HS-5 (cell line): ENCODE measurements around the gene LRRC1.

Source experiments
- DNase-seq: peaks from one replicate; pipeline ENCODE4 v3.0.0-alpha.2; 2012; ENCODE audit warnings: low read depth

The LRRC1 gene

GRCh38 chr6:53888931-53889330, 94.1 kb downstream of the LRRC1 start:
- peak; percentile 11 for DNase-seq

- DNase-seq = no peak
Observed at GRCh38 chr6:53889365-53889764, 94.6 kb downstream of the LRRC1 start.

- no peak for DNase-seq
Observed at GRCh38 chr6:53892707-53893106, 97.9 kb downstream of the LRRC1 start.

GRCh38 chr6:53894091-53894490, 99.3 kb downstream of the LRRC1 start:
- peak; percentile 5 for DNase-seq

GRCh38 chr6:53896196-53896595, 101.4 kb downstream of the LRRC1 start:
- DNase-seq = peak; percentile 3

- DNase-seq = no peak
Observed at GRCh38 chr6:53898026-53898795, 103.4 kb downstream of the LRRC1 start.

DNA sequence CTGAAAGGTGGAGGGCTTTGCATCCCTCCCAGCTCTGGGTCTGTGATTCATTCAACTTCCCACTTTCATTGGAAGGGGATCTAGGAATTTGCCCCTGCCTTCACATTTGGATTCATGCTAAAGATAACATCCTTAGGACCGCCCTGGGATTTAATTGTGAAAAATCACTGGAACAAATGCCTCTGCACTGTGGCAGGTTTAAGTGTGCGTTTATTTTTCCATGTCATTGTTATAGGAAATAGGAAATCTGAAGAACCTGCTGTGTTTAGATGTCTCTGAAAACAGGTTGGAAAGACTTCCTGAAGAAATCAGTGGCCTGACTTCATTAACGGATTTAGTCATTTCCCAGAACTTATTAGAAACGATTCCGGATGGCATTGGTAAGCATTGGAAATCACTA, 104.7 kb downstream of the LRRC1 start:
- no peak for DNase-seq

GRCh38 chr6:53903357-53903756, 108.6 kb downstream of the LRRC1 start:
- DNase-seq = no peak

GRCh38 chr6:53906103-53906502, 111.3 kb downstream of the LRRC1 start:
- no peak for DNase-seq

DNA sequence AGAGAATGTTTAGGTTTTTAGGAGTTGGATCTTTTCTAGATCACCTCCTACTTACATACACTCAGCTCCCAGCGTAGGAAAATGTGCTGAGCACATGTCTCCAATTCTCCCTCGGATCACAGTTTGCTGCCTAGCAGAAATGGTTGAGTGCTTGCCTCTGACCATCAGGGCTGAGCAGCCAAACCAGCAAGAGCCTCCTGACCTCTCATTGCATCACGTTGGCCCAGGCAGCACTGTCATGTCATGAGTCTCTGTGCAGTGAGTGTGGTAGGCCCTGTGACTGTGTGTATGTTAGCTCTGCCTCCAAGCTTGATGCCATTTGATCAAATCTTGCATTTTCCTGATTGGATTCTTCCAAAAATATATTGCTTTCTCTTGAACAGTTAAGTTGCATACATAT, 112.0 kb downstream of the LRRC1 start:
- no peak for DNase-seq

GRCh38 chr6:53910834-53911233, 116.0 kb downstream of the LRRC1 start:
- no peak for DNase-seq

DNA sequence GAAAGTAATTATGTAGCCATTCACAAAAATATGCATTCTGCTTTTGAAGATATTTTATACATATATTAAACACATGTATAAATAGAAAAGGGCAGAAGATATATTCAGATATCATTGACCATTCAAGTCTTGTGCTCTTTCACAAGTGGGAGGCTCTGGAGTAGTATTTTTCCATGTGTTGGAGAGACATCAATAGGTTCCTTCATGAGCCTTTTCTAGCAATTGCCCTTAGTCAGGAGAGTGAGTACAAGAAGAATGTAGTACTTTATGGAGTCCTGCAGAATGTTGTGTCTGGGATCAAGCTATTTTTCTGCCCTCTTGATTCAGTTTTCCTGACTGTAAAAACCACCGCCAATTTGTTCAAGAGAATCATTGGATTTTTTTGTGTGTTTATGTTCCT, 117.9 kb downstream of the LRRC1 start:
- DNase-seq = no peak

DNA sequence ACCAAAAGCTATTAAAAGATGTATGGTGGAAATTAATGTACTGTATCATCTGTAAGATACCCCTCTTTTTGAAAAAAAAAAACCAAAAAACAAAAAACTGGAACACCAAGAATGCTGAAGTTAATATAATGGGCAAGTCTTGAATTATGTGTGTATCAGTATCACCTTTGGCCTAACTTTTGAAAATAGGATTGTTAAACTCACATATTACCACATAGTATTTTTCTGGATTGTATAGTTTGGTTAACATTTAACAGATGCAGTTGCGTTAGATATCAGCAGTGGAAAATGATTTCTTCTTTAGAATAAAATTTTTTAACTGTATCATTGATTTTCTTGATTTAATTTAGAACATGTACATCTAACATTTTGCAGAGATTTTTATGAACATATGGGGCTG, 118.5 kb downstream of the LRRC1 start:
- no peak for DNase-seq

- no peak for DNase-seq
Observed at GRCh38 chr6:53915026-53915691, 120.4 kb downstream of the LRRC1 start.

DNA sequence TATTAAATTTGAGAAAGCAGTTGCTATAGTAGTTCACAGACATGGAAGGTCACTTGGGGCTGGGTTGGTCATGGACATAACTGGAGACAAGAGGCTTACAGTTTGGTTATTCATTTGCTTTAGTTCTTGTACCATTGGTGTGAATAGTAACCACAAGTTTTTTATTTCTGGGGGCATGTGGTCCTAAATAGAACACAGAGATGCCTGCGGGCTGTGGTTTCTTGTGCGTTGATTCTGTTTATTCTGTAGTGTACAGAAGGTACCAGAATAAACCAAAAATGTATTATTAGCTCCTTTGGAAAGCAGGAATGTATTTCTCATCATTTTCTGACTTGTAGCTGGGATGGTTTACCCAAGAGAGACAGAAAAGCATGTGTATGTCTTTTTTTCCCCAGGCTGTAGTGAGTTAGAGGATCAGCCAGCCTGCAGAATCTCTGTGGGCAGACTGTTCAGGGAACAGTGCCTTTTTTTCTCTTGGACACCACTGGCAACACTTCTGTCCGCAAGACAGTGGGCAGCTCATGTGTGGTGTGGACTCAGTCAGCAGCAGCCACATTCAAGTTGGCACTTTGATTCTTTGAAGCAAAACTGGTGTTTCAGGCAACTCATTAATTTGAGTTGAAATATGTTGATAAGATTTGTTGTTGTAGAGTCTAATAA, 122.1 kb downstream of the LRRC1 start:
- DNase-seq = no peak

DNA sequence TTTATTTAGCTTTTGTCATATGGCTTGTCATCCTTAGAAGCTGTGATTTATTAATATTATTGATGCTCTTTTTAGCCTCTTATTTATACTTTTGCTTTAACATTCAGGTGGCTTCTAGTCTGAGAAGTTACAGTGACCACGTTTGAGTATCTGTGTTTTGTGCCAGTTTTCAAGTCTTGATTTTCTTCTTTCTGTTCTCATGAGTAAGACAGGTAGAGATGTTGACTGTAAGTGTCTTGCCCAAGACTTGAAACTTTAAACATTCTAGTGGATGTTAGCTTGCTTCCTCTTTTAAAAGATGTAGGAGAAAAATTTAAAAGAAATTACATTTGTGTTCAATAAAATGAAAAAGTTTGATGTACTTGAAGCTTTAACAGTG, 122.6 kb downstream of the LRRC1 start:
- DNase-seq = no peak

GRCh38 chr6:53918854-53919510, 124.2 kb downstream of the LRRC1 start:
- no peak for DNase-seq

DNA sequence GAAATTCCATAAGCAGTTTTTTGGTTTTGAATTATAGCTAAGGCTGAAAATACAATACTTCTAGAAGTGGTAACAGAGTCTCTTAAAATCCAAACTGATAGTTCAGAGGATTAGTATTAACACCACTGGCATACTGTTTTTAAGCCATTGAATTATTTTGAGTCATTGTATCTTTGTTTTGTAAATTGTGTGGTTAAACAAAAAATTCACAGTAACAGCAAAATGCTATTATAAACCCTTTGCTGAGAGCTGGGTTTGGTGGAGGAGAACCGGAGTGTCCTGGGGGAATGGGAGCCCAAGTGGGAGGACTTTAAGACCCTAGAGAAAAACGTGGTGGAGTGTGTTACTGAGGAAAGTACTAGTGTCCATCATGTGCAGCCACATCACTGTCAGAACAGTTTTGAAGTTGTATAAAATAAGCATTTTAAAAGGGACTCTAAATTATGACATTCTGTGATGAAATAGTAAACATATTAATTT, 125.1 kb downstream of the LRRC1 start:
- no peak for DNase-seq

GRCh38 chr6:53920881-53921280, 126.1 kb downstream of the LRRC1 start:
- DNase-seq = no peak

DNA sequence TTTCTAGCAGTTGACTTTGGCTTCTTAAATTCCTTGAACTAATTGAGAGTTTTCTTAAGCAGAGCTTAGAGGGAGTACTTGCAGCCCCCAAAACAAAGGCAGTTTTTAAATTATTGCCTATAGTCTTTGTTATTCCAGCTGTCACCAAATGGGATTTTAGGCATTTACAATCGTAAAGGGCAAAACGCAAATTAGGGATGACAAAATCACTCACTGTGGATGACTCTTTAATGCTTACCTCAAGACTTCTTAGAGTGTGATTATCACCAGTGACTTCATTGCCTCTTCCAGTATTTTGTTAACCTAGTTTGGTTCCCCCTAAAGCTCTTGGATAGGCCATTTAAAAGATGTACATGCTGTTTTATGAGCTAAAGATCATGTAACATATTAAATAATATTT, 126.8 kb downstream of the LRRC1 start:
- DNase-seq = no peak

- no peak for DNase-seq
Observed at GRCh38 chr6:53922539-53922981, 127.8 kb downstream of the LRRC1 start.

GRCh38 chr6:53924277-53924676, 129.5 kb downstream of the LRRC1 start:
- DNase-seq = no peak
